Measurements from ENCODE around the gene CNST. TPM values are rescaled to one million over a fixed set of nuclear protein-coding genes. Genes with fewer than 3 reads are reported as not detected.
"Not testable (repeated sequence)": the region's sequence is repeated elsewhere in the genome, so short reads cannot be mapped to it uniquely, and the experiment has no call there.

Gene CNST
- total RNA-seq, 1 donor from 2014 or later: 26.4 TPM

DNA sequence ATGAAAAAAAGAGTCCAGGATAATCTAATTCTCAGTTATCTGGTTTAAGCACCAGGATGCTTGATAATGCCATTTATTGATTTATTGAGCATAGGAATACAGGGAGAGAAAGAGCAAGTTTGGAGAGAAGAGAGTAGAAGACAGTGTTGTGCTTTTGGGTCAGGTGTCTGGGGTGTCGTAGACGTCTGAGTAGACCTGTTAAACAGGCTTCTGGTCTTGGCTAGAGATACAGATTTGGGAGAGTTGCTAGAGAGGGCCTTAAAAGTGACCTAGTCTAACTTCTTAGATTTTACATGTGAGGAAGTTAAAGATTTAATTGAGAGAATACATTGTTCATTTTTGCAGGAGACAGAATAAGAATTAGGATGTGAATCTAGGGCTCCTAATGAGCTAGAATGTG is 34.3 kb downstream of the CNST start:
- no peaks in the 10 kb centered on the region for H3K9me3 Mint-ChIP-seq
- peaks cover 20% of the 10 kb centered on the region for H3K4me1 Mint-ChIP-seq
- no peaks in the 10 kb centered on the region for H3K27me3 Mint-ChIP-seq
- no peak overlapping the region for H3K27ac Mint-ChIP-seq
- intact Hi-C loops (cut with micrococcal nuclease): loop anchor here (5.0 kb wide), 1 partner anchor 33 kb away; the partner anchor contains the start of genes CNST and TFB2M
- H3K36me3 Mint-ChIP-seq (ENCODE audit: low read depth): peaks cover 32% of the 10 kb centered on the region
- DNase-seq: no peak
- H3K4me3 Mint-ChIP-seq: no peak overlapping the region

DNA sequence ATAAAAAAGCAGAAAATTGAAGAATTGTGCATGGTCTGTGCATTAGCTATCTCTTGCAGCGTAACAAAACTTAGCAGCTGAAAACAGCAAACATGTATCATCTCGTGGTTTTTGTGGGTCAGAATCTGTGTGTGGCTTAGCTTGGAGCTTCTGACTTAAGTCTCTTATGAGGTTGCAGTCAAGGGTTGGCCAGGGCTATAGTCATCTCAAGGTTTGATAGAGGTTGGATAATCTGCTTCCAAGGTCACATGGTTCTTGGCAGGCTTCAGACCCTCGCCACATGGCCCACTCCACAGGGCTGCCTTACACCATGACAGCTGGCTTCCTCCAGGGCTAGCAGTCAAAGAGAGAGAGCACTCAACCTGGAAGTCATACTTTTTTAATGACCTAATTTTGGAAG is 35.9 kb downstream of the CNST start:
- no peaks in the 10 kb centered on the region for H3K9me3 Mint-ChIP-seq
- DNase-seq: peak; percentile 65
- peaks cover 23% of the 10 kb centered on the region for H3K36me3 Mint-ChIP-seq (ENCODE audit: low read depth)
- H3K4me1 Mint-ChIP-seq: peaks cover 18% of the 10 kb centered on the region
- peak overlapping the region; percentile 9 for H3K27ac Mint-ChIP-seq
- intact Hi-C loops (cut with micrococcal nuclease): loop anchor here (5.0 kb wide), 1 partner anchor 35 kb away; the partner anchor contains the start of genes CNST and TFB2M
- no peaks in the 10 kb centered on the region for H3K27me3 Mint-ChIP-seq
- H3K4me3 Mint-ChIP-seq: no peak overlapping the region

DNA sequence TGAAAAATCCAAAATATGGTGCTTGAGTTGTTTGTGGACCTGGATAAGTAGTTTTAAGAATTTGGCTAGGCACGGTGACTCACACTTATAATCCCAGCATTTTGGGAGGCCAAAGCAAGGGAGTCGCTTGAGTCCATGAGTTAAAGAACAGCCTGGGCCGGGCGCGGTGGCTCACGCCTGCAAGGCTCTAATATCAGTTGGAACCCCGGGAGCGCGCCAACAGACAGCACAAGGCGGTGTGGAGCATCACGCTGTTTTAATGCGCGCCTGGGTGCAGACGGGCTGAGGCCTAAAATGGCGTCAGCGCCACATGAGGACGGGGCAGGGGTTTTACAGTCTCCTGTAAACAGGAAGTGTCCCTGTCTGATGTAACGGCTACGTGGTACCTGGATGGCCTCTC is 39.0 kb downstream of the CNST start:
- peaks cover 23% of the 10 kb centered on the region for H3K36me3 Mint-ChIP-seq (ENCODE audit: low read depth)
- intact Hi-C loops (cut with micrococcal nuclease); DNase-seq; H3K27me3 Mint-ChIP-seq; H3K27ac Mint-ChIP-seq; H3K4me3 Mint-ChIP-seq; H3K9me3 Mint-ChIP-seq: not testable (repeated sequence)
- H3K4me1 Mint-ChIP-seq: peaks cover 29% of the 10 kb centered on the region

DNA sequence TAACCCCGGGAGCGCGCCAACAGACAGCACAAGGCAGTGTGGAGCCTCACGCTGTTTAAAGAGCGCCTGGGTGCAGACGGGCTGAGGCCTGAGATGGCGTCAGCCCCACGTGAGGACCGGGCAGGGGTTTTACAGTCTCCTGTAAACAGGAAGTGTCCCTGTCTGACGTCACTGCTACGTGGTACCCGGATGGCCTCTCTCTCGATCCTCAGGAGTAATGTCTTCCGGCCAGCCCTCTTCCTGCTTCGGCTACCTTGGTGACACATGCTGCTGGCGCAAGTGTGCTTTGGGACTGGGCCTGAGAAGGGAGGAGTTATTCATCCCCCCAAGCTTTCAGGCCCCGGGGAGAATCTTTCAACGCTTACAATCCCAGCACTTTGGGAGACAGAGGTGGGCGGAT is 41.2 kb downstream of the CNST start:
- intact Hi-C loops (cut with micrococcal nuclease): no loop called here
- Mint-ChIP-seq H3K36me3 (ENCODE audit: low read depth) (peaks cover 13% of the 10 kb centered on the region), H3K27ac (no peak overlapping the region), H3K27me3 (no peaks in the 10 kb centered on the region), H3K4me1 (peaks cover 20% of the 10 kb centered on the region), H3K4me3 (no peak overlapping the region), H3K9me3 (no peaks in the 10 kb centered on the region)
- DNase-seq: no peak

DNA sequence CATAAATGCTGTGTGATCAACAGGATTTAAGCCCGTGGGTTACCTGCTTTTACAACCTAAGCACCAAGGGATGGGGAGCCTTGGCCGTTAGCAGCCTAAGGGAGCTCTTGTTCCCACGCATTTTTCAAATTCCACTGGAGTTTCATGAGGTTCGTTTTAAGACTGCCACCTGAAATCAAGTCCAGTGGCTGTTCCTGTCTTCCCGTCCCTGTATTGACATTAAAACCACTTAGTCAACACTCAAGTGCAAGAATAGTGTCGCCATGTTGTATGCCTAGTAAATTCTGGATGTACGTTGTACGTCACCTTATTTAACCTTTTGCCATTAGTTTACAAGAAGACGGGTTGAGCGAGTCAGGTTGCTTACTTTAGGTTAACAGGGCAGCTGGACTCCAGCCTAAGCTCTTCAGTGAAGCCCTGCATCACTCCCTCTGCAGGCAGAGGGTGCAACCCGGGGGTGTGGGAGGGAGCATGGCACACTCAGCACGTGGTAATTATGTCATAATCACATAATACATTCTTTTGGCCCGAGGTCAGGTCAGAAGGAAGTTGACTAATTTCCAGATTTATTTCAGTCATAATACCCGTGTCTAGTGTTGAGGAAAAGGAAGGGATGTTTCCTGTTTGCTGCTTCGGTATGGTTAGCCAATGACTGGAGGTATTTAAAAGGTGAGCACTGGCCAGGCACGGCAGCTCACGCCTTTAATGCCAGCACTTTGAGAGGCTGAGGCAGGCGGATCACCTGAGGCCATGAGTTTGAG is 42.5 kb downstream of the CNST start:
- DNase-seq: no peak
- no peak overlapping the region for H3K4me3 Mint-ChIP-seq
- intact Hi-C loops (cut with micrococcal nuclease): no loop called here
- peak overlapping the region; percentile 45 for H3K27ac Mint-ChIP-seq
- H3K9me3 Mint-ChIP-seq: no peaks in the 10 kb centered on the region
- peaks cover 6% of the 10 kb centered on the region for H3K36me3 Mint-ChIP-seq (ENCODE audit: low read depth)
- H3K4me1 Mint-ChIP-seq: peaks cover 19% of the 10 kb centered on the region
- no peaks in the 10 kb centered on the region for H3K27me3 Mint-ChIP-seq

DNA sequence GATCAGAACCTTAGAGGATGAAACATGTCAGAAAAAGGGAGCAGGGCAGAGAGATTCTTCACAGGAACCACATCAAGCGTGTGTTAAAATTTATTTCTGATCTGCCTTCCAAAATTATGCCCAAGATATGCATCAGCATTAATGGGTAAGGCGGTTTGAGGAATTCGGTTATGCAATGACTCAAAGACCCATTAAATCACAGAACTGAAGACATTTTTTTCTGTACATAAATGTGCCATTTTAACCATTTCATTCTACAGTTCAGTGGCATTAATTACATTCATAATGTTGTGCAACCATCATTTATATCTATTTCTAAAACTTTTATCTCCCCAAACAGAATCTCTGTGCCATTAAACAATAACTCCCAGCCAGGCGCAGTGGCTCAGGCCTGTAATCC is 43.4 kb downstream of the CNST start:
- intact Hi-C loops (cut with micrococcal nuclease): no loop called here
- Mint-ChIP-seq H3K9me3 (no peaks in the 10 kb centered on the region), H3K4me1 (peaks cover 20% of the 10 kb centered on the region), H3K27ac (no peak overlapping the region), H3K36me3 (ENCODE audit: low read depth) (peaks cover 8% of the 10 kb centered on the region), H3K4me3 (no peak overlapping the region), H3K27me3 (no peaks in the 10 kb centered on the region)
- DNase-seq: no peak

DNA sequence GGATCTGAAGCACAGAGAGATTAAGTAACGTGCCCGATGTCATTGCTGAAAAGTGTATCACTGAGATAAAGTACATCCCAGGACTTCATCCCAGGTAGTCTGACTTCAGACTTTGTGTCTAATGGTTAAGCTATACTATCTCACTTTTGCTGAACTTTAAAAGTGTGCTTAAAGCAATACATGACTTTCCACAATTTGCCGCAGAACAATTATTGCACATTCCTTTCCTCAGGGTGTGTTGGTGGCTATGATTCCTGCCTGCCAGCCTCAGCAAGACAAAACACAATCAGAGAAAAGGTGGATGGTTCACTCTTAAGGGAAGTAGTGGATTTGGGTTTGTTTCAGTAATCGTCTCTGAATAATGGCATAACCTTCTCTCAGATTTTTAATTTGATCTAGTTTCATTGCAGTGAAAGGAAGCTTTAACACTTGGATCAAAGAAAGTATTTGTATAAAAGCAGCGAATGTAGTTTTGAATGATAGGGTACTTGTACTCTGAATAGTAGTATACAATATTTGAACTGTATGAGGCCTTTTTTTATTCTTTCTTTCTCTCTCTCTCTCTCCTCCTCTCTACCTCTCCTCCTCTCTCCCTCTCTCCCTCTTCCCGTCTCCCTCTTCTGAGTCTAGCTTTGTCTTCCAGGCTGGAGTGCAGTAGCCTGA is 47.0 kb downstream of the CNST start:
- H3K27me3 Mint-ChIP-seq: no peaks in the 10 kb centered on the region
- H3K4me1 Mint-ChIP-seq: peaks cover 19% of the 10 kb centered on the region
- peaks cover 16% of the 10 kb centered on the region for H3K36me3 Mint-ChIP-seq (ENCODE audit: low read depth)
- no peaks in the 10 kb centered on the region for H3K9me3 Mint-ChIP-seq
- DNase-seq: no peak
- no peak overlapping the region for H3K4me3 Mint-ChIP-seq
- peak overlapping the region; percentile 34 for H3K27ac Mint-ChIP-seq
- intact Hi-C loops (cut with micrococcal nuclease): no loop called here

DNA sequence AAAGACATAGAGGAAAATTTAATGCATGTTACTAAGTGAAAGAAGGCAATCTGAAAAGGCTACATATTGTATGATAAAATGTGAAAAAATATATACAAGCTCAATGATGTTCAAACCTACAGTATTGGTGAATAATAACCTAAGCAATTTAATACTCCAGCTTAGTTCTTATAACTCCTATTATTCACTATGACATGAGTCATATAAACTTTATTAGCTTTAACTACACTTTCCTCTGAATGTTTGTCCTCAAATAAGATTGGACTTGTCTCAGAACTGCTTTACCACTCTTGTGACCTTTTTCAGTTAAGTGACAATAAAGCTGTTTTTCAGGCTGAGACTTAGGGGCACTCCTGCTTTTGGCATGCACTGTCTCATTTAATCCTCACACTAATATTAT is 50.9 kb downstream of the CNST start:
- intact Hi-C loops (cut with micrococcal nuclease): no loop called here
- no peaks in the 10 kb centered on the region for H3K9me3 Mint-ChIP-seq
- DNase-seq: no peak
- H3K4me3 Mint-ChIP-seq: no peak overlapping the region
- no peaks in the 10 kb centered on the region for H3K27me3 Mint-ChIP-seq
- peaks cover 29% of the 10 kb centered on the region for H3K36me3 Mint-ChIP-seq (ENCODE audit: low read depth)
- H3K27ac Mint-ChIP-seq: no peak overlapping the region
- peaks cover 6% of the 10 kb centered on the region for H3K4me1 Mint-ChIP-seq

DNA sequence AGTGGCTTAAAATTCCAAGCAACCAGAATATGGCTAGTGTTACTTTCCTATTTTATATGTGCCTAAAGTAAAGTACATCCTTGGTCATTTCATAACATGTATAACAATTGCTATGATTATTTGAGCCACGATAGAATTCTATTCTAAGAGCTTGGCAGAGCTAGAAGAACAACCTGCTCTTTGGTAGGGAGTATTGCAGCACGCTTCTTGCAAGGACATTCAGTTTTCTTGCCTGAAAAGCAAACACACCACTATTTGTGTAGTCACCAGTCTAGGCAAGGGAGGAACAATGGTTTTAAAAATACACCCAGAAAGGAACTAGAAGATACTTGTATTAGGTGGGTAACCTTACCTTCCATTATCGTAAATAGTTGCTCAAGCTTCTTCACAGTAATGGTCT is 51.5 kb downstream of the CNST start:
- peaks cover 32% of the 10 kb centered on the region for H3K36me3 Mint-ChIP-seq (ENCODE audit: low read depth)
- no peak overlapping the region for H3K4me3 Mint-ChIP-seq
- H3K27me3 Mint-ChIP-seq: no peaks in the 10 kb centered on the region
- H3K4me1 Mint-ChIP-seq: peaks cover 6% of the 10 kb centered on the region
- no peak overlapping the region for H3K27ac Mint-ChIP-seq
- no peak for DNase-seq
- intact Hi-C loops (cut with micrococcal nuclease): no loop called here
- no peaks in the 10 kb centered on the region for H3K9me3 Mint-ChIP-seq

DNA sequence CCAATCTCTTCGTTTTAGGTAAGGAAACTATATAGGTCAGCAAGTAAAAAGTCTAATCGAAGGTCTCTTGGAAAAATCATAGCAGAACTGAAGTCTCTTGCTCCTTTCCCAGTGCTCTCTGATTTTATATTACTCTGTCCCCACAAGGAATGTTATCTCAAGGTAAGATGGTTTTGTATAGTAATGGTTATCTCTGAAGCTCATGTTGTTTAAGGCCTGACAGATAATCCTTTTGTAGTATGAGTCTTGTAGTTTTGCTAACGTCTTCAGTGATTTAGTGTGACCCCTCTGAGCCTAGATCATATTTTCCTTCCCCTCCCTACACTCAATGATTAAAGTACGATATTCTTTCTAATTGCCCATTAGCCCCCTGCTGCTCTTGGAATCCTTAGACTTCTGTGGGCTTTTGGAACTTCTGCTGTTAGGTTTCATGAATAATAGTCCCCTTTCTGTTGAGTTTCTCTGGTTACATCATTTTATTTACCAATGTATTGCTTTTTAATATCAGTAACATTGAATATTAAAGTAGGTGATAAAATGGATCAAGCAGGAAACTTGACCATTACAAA is 52.1 kb downstream of the CNST start:
- intact Hi-C loops (cut with micrococcal nuclease): no loop called here
- Mint-ChIP-seq H3K4me3 (no peak overlapping the region), H3K27me3 (no peaks in the 10 kb centered on the region), H3K27ac (no peak overlapping the region), H3K4me1 (peaks cover 6% of the 10 kb centered on the region), H3K36me3 (ENCODE audit: low read depth) (peaks cover 32% of the 10 kb centered on the region), H3K9me3 (no peaks in the 10 kb centered on the region)
- DNase-seq: no peak

DNA sequence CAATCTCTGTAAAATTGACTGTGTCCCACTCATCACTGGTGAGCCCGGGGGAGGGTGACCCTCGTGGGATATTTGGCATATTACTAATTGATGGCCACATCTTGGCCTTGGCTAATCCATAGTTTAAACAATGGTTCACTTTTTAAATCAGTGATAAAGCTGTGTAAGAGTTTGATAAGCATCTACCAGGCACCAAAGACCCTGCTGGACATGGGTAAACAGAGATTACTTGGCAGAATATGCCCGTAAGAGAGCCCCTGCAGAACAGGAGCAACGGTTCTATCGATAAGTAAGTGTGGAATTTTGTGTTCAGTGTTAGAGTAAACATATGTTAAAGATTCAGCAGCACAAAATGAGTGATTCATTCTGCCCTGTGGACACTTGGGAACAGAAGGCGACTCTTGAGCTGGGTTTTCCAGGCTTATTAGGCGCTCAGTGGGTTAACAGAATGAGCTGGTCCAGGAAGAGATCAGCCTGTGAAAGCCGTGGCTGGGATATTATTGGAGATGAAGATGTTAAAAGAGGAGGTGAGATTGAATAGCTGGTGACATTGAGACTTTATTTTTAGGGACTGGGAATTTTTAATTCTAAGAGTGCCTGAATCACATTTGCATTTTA is 55.9 kb downstream of the CNST start:
- Mint-ChIP-seq H3K4me1 (peaks cover 3% of the 10 kb centered on the region), H3K36me3 (ENCODE audit: low read depth) (peaks cover 42% of the 10 kb centered on the region), H3K27me3 (no peaks in the 10 kb centered on the region), H3K27ac (no peak overlapping the region), H3K9me3 (no peaks in the 10 kb centered on the region), H3K4me3 (no peak overlapping the region)
- intact Hi-C loops (cut with micrococcal nuclease): no loop called here
- DNase-seq: no peak

DNA sequence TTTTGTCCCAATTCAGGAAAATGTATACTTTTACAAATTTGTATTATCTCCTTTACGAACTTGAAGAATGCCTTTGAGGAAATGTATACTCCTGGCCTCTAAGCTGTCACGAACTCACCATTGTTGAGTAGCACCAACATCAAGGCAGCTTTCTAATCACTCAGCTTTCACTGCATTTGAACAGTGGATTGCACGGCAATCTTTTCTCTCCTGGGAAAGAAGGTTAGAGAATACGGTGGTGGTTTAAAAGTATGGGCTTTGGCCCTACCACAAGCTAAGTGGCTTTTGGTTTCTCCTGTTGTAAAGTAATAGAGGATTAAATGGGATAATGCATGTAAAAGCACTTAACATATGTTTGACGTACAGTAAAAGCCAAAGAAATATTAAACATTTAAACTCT is 57.8 kb downstream of the CNST start:
- H3K9me3 Mint-ChIP-seq: no peaks in the 10 kb centered on the region
- intact Hi-C loops (cut with micrococcal nuclease): no loop called here
- no peak overlapping the region for H3K27ac Mint-ChIP-seq
- no peak for DNase-seq
- no peaks in the 10 kb centered on the region for H3K27me3 Mint-ChIP-seq
- peaks cover 3% of the 10 kb centered on the region for H3K4me1 Mint-ChIP-seq
- H3K36me3 Mint-ChIP-seq (ENCODE audit: low read depth): peaks cover 44% of the 10 kb centered on the region
- H3K4me3 Mint-ChIP-seq: no peak overlapping the region

DNA sequence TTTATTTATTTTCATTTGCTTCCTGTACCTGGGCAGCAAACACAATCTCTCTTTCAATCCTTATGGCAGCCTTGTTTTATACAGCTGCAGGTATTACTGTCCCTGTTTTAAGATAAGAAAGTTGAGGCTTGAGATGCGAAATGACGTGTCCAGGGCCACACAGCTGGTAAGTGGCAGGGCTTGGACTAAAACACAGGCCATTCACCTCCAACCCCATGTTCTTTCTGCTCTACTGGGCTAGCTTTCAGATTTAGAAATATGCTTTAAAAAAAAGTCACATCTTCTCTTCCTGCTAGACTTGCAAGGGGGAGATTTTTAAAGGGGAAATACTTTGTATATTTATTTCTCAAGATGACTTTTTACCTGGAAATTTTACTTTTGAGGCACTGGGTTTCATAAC is 62.8 kb downstream of the CNST start:
- DNase-seq: no peak
- H3K4me1 Mint-ChIP-seq: peaks cover 2% of the 10 kb centered on the region
- H3K27ac Mint-ChIP-seq: no peak overlapping the region
- H3K9me3 Mint-ChIP-seq: no peaks in the 10 kb centered on the region
- no peaks in the 10 kb centered on the region for H3K27me3 Mint-ChIP-seq
- intact Hi-C loops (cut with micrococcal nuclease): no loop called here
- no peak overlapping the region for H3K4me3 Mint-ChIP-seq
- H3K36me3 Mint-ChIP-seq (ENCODE audit: low read depth): peaks cover 37% of the 10 kb centered on the region

DNA sequence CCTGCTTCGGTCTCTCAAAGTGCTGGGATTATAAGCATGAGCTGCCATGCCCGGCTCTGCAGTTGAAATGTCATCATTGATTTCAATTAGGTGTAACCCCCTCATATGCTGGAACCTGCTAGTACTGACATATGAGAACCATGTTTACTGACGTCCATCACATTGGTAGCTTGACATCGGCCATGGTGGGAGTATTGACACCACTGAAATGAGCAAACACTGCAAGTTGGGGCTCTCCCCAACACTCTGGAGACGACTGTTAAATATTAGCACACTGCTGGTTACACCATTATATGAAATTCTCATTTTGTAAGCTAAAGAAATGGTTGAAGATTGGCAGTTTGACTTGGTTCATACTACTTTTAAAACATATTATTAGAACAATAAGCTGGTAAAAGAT is 63.7 kb downstream of the CNST start:
- Mint-ChIP-seq H3K9me3 (no peaks in the 10 kb centered on the region), H3K27ac (no peak overlapping the region), H3K27me3 (no peaks in the 10 kb centered on the region), H3K36me3 (ENCODE audit: low read depth) (peaks cover 43% of the 10 kb centered on the region), H3K4me1 (peaks cover 2% of the 10 kb centered on the region), H3K4me3 (no peak overlapping the region)
- no peak for DNase-seq
- intact Hi-C loops (cut with micrococcal nuclease): no loop called here

All from activated CD4-positive, alpha-beta T cell treated with anti-CD3 and anti-CD28 coated beads, Interleukin-2, amount 10 ng/mL, durations not matched to agents 24 days and 14 days (primary cell).